ENCODE measurements around the gene TIGAR.
A peak's percentile ranks its signal among the peaks of the same experiment; 100 is the strongest.

Gene TIGAR

GRCh38 chr12:4275016-4275869 lies 45.8 kb upstream of the TIGAR start:
- H4K20me1 ChIP-seq (ENCODE audit: low read depth, low read length): no peaks in the 10 kb centered on the region
- no peaks in the 10 kb centered on the region for H3K9me3 ChIP-seq (ENCODE audit: insufficient read depth, low read length)
- no peak overlapping the region for H2AFZ ChIP-seq (ENCODE audit: low read depth, low read length, severe bottlenecking)
- no peak overlapping the region for H3K27ac ChIP-seq (ENCODE audit: low read depth, low read length)
- no peak overlapping the region for H3K9ac ChIP-seq (ENCODE audit: low read length)
- no peaks in the 10 kb centered on the region for H3K9me2 ChIP-seq (replicated peaks; ENCODE audit: insufficient read depth, low read length)
- no peaks in the 10 kb centered on the region for H3F3A ChIP-seq (ENCODE audit: insufficient read depth)
- no peaks in the 10 kb centered on the region for H3K36me3 ChIP-seq (ENCODE audit: low read length)
- TF ChIP-seq, protein P1, sequence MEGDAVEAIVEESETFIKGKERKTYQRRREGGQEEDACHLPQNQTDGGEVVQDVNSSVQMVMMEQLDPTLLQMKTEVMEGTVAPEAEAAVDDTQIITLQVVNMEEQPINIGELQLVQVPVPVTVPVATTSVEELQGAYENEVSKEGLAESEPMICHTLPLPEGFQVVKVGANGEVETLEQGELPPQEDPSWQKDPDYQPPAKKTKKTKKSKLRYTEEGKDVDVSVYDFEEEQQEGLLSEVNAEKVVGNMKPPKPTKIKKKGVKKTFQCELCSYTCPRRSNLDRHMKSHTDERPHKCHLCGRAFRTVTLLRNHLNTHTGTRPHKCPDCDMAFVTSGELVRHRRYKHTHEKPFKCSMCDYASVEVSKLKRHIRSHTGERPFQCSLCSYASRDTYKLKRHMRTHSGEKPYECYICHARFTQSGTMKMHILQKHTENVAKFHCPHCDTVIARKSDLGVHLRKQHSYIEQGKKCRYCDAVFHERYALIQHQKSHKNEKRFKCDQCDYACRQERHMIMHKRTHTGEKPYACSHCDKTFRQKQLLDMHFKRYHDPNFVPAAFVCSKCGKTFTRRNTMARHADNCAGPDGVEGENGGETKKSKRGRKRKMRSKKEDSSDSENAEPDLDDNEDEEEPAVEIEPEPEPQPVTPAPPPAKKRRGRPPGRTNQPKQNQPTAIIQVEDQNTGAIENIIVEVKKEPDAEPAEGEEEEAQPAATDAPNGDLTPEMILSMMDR (IDR thresholded peaks at IDR 0.05; ENCODE audit: insufficient read depth, low read length, poor library complexity, severe bottlenecking): no peak
- no peak for TF ChIP-seq EZH2phosphoT487 (conservative IDR thresholded peaks at IDR 0.05; ENCODE audit: low read length)
- no peaks in the 10 kb centered on the region for H3K79me2 ChIP-seq (ENCODE audit: insufficient read depth, low read length)
- no peaks in the 10 kb centered on the region for H3K27me3 ChIP-seq (ENCODE audit: low read length)
- H3K4me2 ChIP-seq (ENCODE audit: low read depth, low read length, poor library complexity, severe bottlenecking): no peak overlapping the region
- no peak overlapping the region for H3K4me3 ChIP-seq (ENCODE audit: insufficient read depth, low read length, poor library complexity, severe bottlenecking)

GRCh38 chr12:4275870-4276301 lies 45.1 kb upstream of the TIGAR start:
- H3K36me3 ChIP-seq (ENCODE audit: low read length): no peaks in the 10 kb centered on the region
- no peaks in the 10 kb centered on the region for H3K79me2 ChIP-seq (ENCODE audit: insufficient read depth, low read length)
- H3K9ac ChIP-seq (ENCODE audit: low read length): no peak overlapping the region
- H3K27ac ChIP-seq (ENCODE audit: low read depth, low read length): no peak overlapping the region
- H3K4me3 ChIP-seq (ENCODE audit: insufficient read depth, low read length, poor library complexity, severe bottlenecking): no peak overlapping the region
- H3F3A ChIP-seq (ENCODE audit: insufficient read depth): no peaks in the 10 kb centered on the region
- TF ChIP-seq, protein P1 (IDR thresholded peaks at IDR 0.05; ENCODE audit: insufficient read depth, low read length, poor library complexity, severe bottlenecking): no peak
- TF ChIP-seq EZH2phosphoT487 (conservative IDR thresholded peaks at IDR 0.05; ENCODE audit: low read length): no peak
- no peaks in the 10 kb centered on the region for H4K20me1 ChIP-seq (ENCODE audit: low read depth, low read length)
- no peaks in the 10 kb centered on the region for H3K9me3 ChIP-seq (ENCODE audit: insufficient read depth, low read length)
- no peak overlapping the region for H3K4me2 ChIP-seq (ENCODE audit: low read depth, low read length, poor library complexity, severe bottlenecking)
- H3K9me2 ChIP-seq (replicated peaks; ENCODE audit: insufficient read depth, low read length): no peaks in the 10 kb centered on the region
- H2AFZ ChIP-seq (ENCODE audit: low read depth, low read length, severe bottlenecking): no peak overlapping the region
- no peaks in the 10 kb centered on the region for H3K27me3 ChIP-seq (ENCODE audit: low read length)

- H3K4me2 ChIP-seq (ENCODE audit: low read depth, low read length, poor library complexity, severe bottlenecking): no peak overlapping the region
- no peaks in the 10 kb centered on the region for H3K27me3 ChIP-seq (ENCODE audit: low read length)
Observed at GRCh38 chr12:4276524-4277204, 44.3 kb upstream of the TIGAR start.

More at GRCh38 chr12:4276524-4277204, 44.3 kb upstream of the TIGAR start:
- Histone ChIP-seq H3K36me3 (ENCODE audit: low read length) (no peaks in the 10 kb centered on the region), H3F3A (ENCODE audit: insufficient read depth) (no peaks in the 10 kb centered on the region), H4K20me1 (ENCODE audit: low read depth, low read length) (no peaks in the 10 kb centered on the region), H3K4me3 (ENCODE audit: insufficient read depth, low read length, poor library complexity, severe bottlenecking) (no peak overlapping the region), H2AFZ (ENCODE audit: low read depth, low read length, severe bottlenecking) (no peak overlapping the region), H3K9me3 (ENCODE audit: insufficient read depth, low read length) (no peaks in the 10 kb centered on the region), H3K9me2 (replicated peaks; ENCODE audit: insufficient read depth, low read length) (no peaks in the 10 kb centered on the region), H3K9ac (ENCODE audit: low read length) (no peak overlapping the region), H3K79me2 (ENCODE audit: insufficient read depth, low read length) (no peaks in the 10 kb centered on the region), H3K27ac (ENCODE audit: low read depth, low read length) (no peak overlapping the region)
- TF ChIP-seq, protein P1 (IDR thresholded peaks at IDR 0.05; ENCODE audit: insufficient read depth, low read length, poor library complexity, severe bottlenecking): peak; percentile 68
- TF ChIP-seq EZH2phosphoT487 (conservative IDR thresholded peaks at IDR 0.05; ENCODE audit: low read length): no peak
